HepG2 (cell line): ENCODE results near the gene SEMA4C. TPM values are rescaled to one million over a fixed set of nuclear protein-coding genes. Genes with fewer than 3 reads are reported as not detected.

Source experiments
- ATF7 ChIP-seq, 2 experiments: fragments of 450-650 bp in 1 of 2; sonication (generic) in 1 of 2; formaldehyde crosslinking in 1 of 2; IDR thresholded peaks; 2 replicates each; pipeline versions ENCODE4 v1.4.0 to v1.6.1; 2016 to 2020; ENCODE audit warnings: antibody characterized with exemption in 1 of 2, mild to moderate bottlenecking in 1 of 2, missing genetic modification reagents in 1 of 2
- BHLHE40 ChIP-seq: IDR thresholded peaks from 2 replicates; pipeline ENCODE4 v1.6.1; 2011; ENCODE audit warnings: low read length, improper control_type of control experiment
- DMAP1 ChIP-seq: IDR thresholded peaks from 2 replicates; pipeline ENCODE4 v1.6.1; 2016
- GATA4 ChIP-seq: sonication (generic); IDR thresholded peaks from 2 replicates; pipeline ENCODE4 v1.6.1; 2016; ENCODE audit warnings: antibody characterized with exemption, low read depth, borderline replicate concordance
- MAX ChIP-seq: IDR thresholded peaks from 2 replicates; pipeline ENCODE4 v1.6.1; 2012; ENCODE audit warnings: inconsistent platforms
- MTA1 ChIP-seq: sonication (generic); formaldehyde crosslinking; IDR thresholded peaks from 2 replicates; pipeline ENCODE4 v1.4.0; 2020; ENCODE audit warnings: missing genetic modification reagents, mild to moderate bottlenecking, borderline replicate concordance
- NR2F2 ChIP-seq: IDR thresholded peaks from 2 replicates; pipeline ENCODE4 v1.6.1; 2012; ENCODE audit warnings: low read depth, inconsistent platforms, borderline replicate concordance
- SMAD3 ChIP-seq: sonication (generic); formaldehyde crosslinking; IDR thresholded peaks from 2 replicates; pipeline ENCODE4 v1.4.0; 2020; ENCODE audit warnings: missing genetic modification reagents
- TBX2 ChIP-seq: sonication (generic); formaldehyde crosslinking; IDR thresholded peaks from 2 replicates; pipeline ENCODE4 v1.5.0; 2020; ENCODE audit warnings: missing genetic modification reagents, mild to moderate bottlenecking, borderline replicate concordance
- THAP11 ChIP-seq: IDR thresholded peaks from 2 replicates; pipeline ENCODE4 v1.6.1; 2016; ENCODE audit warnings: missing biosample characterization, missing genetic modification reagents
- ZBTB42 ChIP-seq: sonication (generic); formaldehyde crosslinking; IDR thresholded peaks from 2 replicates; pipeline ENCODE4 v1.5.0; 2020; ENCODE audit warnings: mild to moderate bottlenecking, missing genetic modification reagents
- ZC3H13 ChIP-seq: sonication (generic); formaldehyde crosslinking; IDR thresholded peaks from 2 replicates; pipeline ENCODE4 v1.8.1; 2023; ENCODE audit warnings: mild to moderate bottlenecking, missing genetic modification reagents, moderate library complexity
- ZKSCAN1 ChIP-seq: fragments of 150-350 bp; IDR thresholded peaks from 2 replicates; pipeline ENCODE4 v1.6.1; 2014; ENCODE audit warnings: low read length
- ZNF3 ChIP-seq: IDR thresholded peaks from 2 replicates; pipeline ENCODE4 v1.7.0; 2017; ENCODE audit warnings: inconsistent platforms
- ZNF567 ChIP-seq: sonication (generic); formaldehyde crosslinking; IDR thresholded peaks from 2 replicates; pipeline ENCODE4 v1.8.1; 2023; ENCODE audit warnings: mild to moderate bottlenecking, missing genetic modification reagents, borderline replicate concordance
- ZNF605 ChIP-seq: sonication (generic); formaldehyde crosslinking; IDR thresholded peaks from 2 replicates; pipeline ENCODE4 v1.8.0; 2022; ENCODE audit warnings: mild to moderate bottlenecking, missing genetic modification reagents
- ZNF747 ChIP-seq: sonication (generic); formaldehyde crosslinking; IDR thresholded peaks from 2 replicates; pipeline ENCODE4 v1.8.1; 2023; ENCODE audit warnings: missing genetic modification reagents, mild to moderate bottlenecking, borderline replicate concordance
- polyA plus RNA-seq, 8 experiments: library from polyadenylated mRNA; depleted of rRNA in 3 of 8; stranded (reverse) in 7 of 8; unstranded in 1 of 8; fragments of >200 nt; fragmentation: Illumina TruSeq in 4 of 8; extraction: Trizol in 4 of 8; gene quantifications; 2 replicates each; pipeline versions ENCODE4 v1.2.1 to v1.2.3, GENCODE V29; 2011 to 2016; ENCODE audit warnings: low read depth in 4 of 8, missing spikeins in 1 of 8, mixed read lengths in 1 of 8; ENCODE audit not compliant: insufficient read depth in 1 of 8
- total RNA-seq, 5 experiments: library from RNA; depleted of rRNA; stranded (reverse); fragments of >200 nt; fragmentation: Illumina TruSeq; extraction: Trizol; gene quantifications; 2 replicates each; pipeline ENCODE4 v1.2.3, GENCODE V29; 2016; ENCODE audit warnings: low read depth in 1 of 5
- TF ChIP-seq, protein P1 (sequence below): sonication (generic); formaldehyde crosslinking; IDR thresholded peaks from 2 replicates; pipeline ENCODE4 v1.5.0; 2020; ENCODE audit warnings: mild to moderate bottlenecking, missing genetic modification reagents, borderline replicate concordance
- TF ChIP-seq, protein P2 (sequence below): IDR thresholded peaks from 2 replicates; pipeline ENCODE4 v1.6.1; 2016; ENCODE audit warnings: missing compliant biosample characterization, missing genetic modification reagents, borderline replicate concordance
- TF ChIP-seq, protein P3 (sequence below): sonication (generic); formaldehyde crosslinking; IDR thresholded peaks from 2 replicates; pipeline ENCODE4 v1.4.0; 2020; ENCODE audit warnings: missing genetic modification reagents, low read depth, mild to moderate bottlenecking, borderline replicate concordance
- TF ChIP-seq, protein P4 (sequence below): sonication (generic); formaldehyde crosslinking; IDR thresholded peaks from 2 replicates; pipeline ENCODE4 v1.4.0; 2020; ENCODE audit warnings: missing genetic modification reagents

SEMA4C gene
- total and polyA plus RNA-seq, 2 of the 13 experiments (the other 11 are each of a cell fraction or from before 2014, with no cell fraction given), result 25.9 to 46.6 TPM

- TF ChIP-seq, protein P1, sequence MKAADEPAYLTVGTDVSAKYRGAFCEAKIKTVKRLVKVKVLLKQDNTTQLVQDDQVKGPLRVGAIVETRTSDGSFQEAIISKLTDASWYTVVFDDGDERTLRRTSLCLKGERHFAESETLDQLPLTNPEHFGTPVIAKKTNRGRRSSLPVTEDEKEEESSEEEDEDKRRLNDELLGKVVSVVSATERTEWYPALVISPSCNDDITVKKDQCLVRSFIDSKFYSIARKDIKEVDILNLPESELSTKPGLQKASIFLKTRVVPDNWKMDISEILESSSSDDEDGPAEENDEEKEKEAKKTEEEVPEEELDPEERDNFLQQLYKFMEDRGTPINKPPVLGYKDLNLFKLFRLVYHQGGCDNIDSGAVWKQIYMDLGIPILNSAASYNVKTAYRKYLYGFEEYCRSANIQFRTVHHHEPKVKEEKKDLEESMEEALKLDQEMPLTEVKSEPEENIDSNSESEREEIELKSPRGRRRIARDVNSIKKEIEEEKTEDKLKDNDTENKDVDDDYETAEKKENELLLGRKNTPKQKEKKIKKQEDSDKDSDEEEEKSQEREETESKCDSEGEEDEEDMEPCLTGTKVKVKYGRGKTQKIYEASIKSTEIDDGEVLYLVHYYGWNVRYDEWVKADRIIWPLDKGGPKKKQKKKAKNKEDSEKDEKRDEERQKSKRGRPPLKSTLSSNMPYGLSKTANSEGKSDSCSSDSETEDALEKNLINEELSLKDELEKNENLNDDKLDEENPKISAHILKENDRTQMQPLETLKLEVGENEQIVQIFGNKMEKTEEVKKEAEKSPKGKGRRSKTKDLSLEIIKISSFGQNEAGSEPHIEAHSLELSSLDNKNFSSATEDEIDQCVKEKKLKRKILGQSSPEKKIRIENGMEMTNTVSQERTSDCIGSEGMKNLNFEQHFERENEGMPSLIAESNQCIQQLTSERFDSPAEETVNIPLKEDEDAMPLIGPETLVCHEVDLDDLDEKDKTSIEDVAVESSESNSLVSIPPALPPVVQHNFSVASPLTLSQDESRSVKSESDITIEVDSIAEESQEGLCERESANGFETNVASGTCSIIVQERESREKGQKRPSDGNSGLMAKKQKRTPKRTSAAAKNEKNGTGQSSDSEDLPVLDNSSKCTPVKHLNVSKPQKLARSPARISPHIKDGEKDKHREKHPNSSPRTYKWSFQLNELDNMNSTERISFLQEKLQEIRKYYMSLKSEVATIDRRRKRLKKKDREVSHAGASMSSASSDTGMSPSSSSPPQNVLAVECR (CRISPR knock-in tag), result peak; percentile 59; the same call in 1 of the 2 replicates
- TF ChIP-seq SMAD3, result no peak
- TF ChIP-seq ZNF3 (CRISPR knock-in tag), result no peak
- no peak for TF ChIP-seq ZNF605 (CRISPR knock-in tag)
- TF ChIP-seq, protein P2, sequence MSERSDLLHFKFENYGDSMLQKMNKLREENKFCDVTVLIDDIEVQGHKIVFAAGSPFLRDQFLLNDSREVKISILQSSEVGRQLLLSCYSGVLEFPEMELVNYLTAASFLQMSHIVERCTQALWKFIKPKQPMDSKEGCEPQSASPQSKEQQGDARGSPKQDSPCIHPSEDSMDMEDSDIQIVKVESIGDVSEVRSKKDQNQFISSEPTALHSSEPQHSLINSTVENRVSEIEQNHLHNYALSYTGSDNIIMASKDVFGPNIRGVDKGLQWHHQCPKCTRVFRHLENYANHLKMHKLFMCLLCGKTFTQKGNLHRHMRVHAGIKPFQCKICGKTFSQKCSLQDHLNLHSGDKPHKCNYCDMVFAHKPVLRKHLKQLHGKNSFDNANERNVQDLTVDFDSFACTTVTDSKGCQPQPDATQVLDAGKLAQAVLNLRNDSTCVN, result no peak
- TF ChIP-seq ATF7 (IDR thresholded peaks at IDR 0.05), result no peak
- 0 out of 2 replicates have a peak, but pooled peaks have one; percentile 33 for TF ChIP-seq ATF7 (CRISPR knock-in tag; IDR thresholded peaks at IDR 0.05)
- TF ChIP-seq ZBTB42, result no peak
- peak; percentile 33; the same call in 1 of the 2 replicates for TF ChIP-seq TBX2 (CRISPR knock-in tag)
- TF ChIP-seq, protein P3, sequence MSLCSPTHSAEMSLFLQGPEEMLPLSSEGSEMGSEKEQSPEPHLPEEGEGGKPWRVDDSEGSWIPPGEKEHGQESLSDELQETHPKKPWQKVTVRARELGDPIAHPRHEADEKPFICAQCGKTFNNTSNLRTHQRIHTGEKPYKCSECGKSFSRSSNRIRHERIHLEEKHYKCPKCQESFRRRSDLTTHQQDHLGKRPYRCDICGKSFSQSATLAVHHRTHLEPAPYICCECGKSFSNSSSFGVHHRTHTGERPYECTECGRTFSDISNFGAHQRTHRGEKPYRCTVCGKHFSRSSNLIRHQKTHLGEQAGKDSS, result no peak
- TF ChIP-seq ZNF747 (CRISPR knock-in tag), result 0 out of 2 replicates have a peak, but pooled peaks have one; percentile 12
- TF ChIP-seq DMAP1 (CRISPR knock-in tag), result no peak
- no peak for TF ChIP-seq ZC3H13 (CRISPR knock-in tag)
- TF ChIP-seq MAX, result peak; percentile 58
- TF ChIP-seq NR2F2, result 0 out of 2 replicates have a peak, but pooled peaks have one; percentile 18
- TF ChIP-seq THAP11 (CRISPR knock-in tag), result no peak
- peak; percentile 69; the same call in 1 of the 2 replicates for TF ChIP-seq MTA1 (CRISPR knock-in tag)
- no peak for TF ChIP-seq ZNF567 (CRISPR knock-in tag)
- peak; percentile 54 for TF ChIP-seq BHLHE40
- TF ChIP-seq ZKSCAN1, result no peak
- TF ChIP-seq, protein P4, sequence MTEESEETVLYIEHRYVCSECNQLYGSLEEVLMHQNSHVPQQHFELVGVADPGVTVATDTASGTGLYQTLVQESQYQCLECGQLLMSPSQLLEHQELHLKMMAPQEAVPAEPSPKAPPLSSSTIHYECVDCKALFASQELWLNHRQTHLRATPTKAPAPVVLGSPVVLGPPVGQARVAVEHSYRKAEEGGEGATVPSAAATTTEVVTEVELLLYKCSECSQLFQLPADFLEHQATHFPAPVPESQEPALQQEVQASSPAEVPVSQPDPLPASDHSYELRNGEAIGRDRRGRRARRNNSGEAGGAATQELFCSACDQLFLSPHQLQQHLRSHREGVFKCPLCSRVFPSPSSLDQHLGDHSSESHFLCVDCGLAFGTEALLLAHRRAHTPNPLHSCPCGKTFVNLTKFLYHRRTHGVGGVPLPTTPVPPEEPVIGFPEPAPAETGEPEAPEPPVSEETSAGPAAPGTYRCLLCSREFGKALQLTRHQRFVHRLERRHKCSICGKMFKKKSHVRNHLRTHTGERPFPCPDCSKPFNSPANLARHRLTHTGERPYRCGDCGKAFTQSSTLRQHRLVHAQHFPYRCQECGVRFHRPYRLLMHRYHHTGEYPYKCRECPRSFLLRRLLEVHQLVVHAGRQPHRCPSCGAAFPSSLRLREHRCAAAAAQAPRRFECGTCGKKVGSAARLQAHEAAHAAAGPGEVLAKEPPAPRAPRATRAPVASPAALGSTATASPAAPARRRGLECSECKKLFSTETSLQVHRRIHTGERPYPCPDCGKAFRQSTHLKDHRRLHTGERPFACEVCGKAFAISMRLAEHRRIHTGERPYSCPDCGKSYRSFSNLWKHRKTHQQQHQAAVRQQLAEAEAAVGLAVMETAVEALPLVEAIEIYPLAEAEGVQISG, result peak; percentile 43; the same call in 1 of the 2 replicates
- no peak for TF ChIP-seq GATA4
Observed at GRCh38 chr2:96848264-96848663, 21.6 kb downstream of the SEMA4C start (continued).
